OCI-LY3 (cell line): ENCODE data around the gene PRKAR1B.

Experiments used
- H2AFZ ChIP-seq: fragments of 200-600, 300-600 bp; shearing (Covaris generic); 2 replicates; pipeline ENCODE4 v1.6.0; 2014; ENCODE audit warnings: antibody characterized with exemption, low read depth, low read length
- H3K27ac ChIP-seq: fragments of 200-600, 300-600 bp; sonication (generic); 2 replicates; pipeline ENCODE4 v1.5.1; 2014; ENCODE audit warnings: mild to moderate bottlenecking, low read length, moderate library complexity, mixed read lengths
- H3K27me3 ChIP-seq: fragments of 200-600, 300-600 bp; sonication (generic); 2 replicates; pipeline ENCODE4 v1.6.1; 2014; ENCODE audit warnings: low read depth, low read length, mixed read lengths
- H3K36me3 ChIP-seq: fragments of 200-600, 300-600 bp; sonication (generic); replicated peaks from 2 replicates; pipeline ENCODE3; 2014; ENCODE audit warnings: low read depth, low read length, mixed read lengths
- H3K4me1 ChIP-seq: fragments of 300-600, 200-600 bp; sonication (generic); 2 replicates; pipeline ENCODE4 v1.6.1; 2014; ENCODE audit warnings: low read length, mixed read lengths
- H3K4me2 ChIP-seq: fragments of 200-600, 300-600 bp; sonication (generic); 2 replicates; pipeline ENCODE4 v1.6.1; 2014; ENCODE audit warnings: low read length, mixed read lengths
- H3K4me3 ChIP-seq: fragments of 300-600, 200-600 bp; sonication (generic); 2 replicates; pipeline ENCODE4 v1.5.1; 2014; ENCODE audit warnings: antibody characterized with exemption, mild to moderate bottlenecking, low read length, moderate library complexity
- H3K79me2 ChIP-seq: fragments of 300-600, 200-600 bp; shearing (Covaris generic); 2 replicates; pipeline ENCODE4 v1.6.1; 2014; ENCODE audit warnings: mild to moderate bottlenecking, low read length, mixed read lengths
- H3K9ac ChIP-seq: fragments of 300-600, 200-600 bp; shearing (Covaris generic); 2 replicates; pipeline ENCODE4 v1.6.0; 2014; ENCODE audit warnings: mild to moderate bottlenecking, low read length, moderate library complexity
- H3K9me3 ChIP-seq: fragments of 200-600, 300-600 bp; shearing (Covaris generic); 2 replicates; pipeline ENCODE4 v1.6.1; 2014; ENCODE audit warnings: low read length, mixed read lengths; ENCODE audit not compliant: insufficient read depth
- H4K20me1 ChIP-seq: fragments of 200-600, 300-600 bp; sonication (generic); 2 replicates; pipeline ENCODE4 v1.6.1; 2016; ENCODE audit warnings: low read length, mixed read lengths; ENCODE audit not compliant: insufficient read depth
- EZH2phosphoT487 ChIP-seq: fragments of 200-600 bp; shearing (Covaris generic); IDR thresholded peaks from 2 replicates; pipeline ENCODE4 v1.6.1; 2018; ENCODE audit warnings: antibody characterized with exemption, mixed run types, low read depth
- TF ChIP-seq, protein P1 (sequence below): fragments of 200-600, 300-600 bp; sonication (generic); IDR thresholded peaks from 2 replicates; pipeline ENCODE4 v1.5.1; 2014; ENCODE audit warnings: antibody characterized with exemption, low read length, low read depth

PRKAR1B gene

DNA sequence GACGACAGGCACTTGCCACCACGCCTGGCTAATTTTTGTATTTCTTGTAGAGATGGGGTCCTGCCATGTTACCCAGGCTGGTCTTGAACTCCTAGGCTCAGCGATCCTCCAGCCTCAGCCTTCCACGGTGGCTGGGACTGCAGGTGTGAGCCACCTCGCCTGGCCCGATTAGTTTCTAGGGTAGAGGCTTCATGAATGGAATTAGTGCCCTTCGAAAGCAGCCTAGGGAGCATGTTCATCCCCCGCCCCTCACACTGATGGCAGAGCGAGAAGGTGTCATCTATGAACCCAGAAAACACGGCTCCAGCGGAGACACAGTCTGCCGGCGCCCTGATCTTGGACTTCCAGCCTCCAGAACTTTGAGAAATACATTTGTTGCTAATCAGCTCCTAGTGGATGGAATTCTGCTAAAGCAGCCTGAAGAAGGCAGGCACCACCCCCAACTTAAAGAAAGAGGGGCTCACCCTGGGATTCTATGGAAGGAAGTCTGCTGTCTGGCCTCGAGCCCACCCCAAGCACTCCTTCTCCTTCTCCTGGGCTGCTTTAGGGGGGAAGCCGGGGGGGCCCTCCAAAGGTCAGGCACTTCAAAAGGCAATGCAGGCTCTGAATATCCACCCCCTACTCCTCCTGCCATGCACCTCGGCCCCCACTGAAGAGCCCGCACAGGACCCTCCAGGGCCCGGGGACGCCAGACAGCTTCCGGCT lies 217.5 kb downstream of the PRKAR1B start:
- Histone ChIP-seq H4K20me1 (no peaks in the 10 kb centered on the region), H3K9ac (no peak overlapping the region), H2AFZ (no peak overlapping the region), H3K36me3 (no peaks in the 10 kb centered on the region), H3K4me2 (no peak overlapping the region), H3K27ac (no peak overlapping the region), H3K9me3 (no peaks in the 10 kb centered on the region), H3K27me3 (no peaks in the 10 kb centered on the region), H3K79me2 (no peaks in the 10 kb centered on the region), H3K4me1 (no peaks in the 10 kb centered on the region), H3K4me3 (no peak overlapping the region)
- TF ChIP-seq, protein P1, sequence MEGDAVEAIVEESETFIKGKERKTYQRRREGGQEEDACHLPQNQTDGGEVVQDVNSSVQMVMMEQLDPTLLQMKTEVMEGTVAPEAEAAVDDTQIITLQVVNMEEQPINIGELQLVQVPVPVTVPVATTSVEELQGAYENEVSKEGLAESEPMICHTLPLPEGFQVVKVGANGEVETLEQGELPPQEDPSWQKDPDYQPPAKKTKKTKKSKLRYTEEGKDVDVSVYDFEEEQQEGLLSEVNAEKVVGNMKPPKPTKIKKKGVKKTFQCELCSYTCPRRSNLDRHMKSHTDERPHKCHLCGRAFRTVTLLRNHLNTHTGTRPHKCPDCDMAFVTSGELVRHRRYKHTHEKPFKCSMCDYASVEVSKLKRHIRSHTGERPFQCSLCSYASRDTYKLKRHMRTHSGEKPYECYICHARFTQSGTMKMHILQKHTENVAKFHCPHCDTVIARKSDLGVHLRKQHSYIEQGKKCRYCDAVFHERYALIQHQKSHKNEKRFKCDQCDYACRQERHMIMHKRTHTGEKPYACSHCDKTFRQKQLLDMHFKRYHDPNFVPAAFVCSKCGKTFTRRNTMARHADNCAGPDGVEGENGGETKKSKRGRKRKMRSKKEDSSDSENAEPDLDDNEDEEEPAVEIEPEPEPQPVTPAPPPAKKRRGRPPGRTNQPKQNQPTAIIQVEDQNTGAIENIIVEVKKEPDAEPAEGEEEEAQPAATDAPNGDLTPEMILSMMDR, result no peak
- no peak for TF ChIP-seq EZH2phosphoT487

DNA sequence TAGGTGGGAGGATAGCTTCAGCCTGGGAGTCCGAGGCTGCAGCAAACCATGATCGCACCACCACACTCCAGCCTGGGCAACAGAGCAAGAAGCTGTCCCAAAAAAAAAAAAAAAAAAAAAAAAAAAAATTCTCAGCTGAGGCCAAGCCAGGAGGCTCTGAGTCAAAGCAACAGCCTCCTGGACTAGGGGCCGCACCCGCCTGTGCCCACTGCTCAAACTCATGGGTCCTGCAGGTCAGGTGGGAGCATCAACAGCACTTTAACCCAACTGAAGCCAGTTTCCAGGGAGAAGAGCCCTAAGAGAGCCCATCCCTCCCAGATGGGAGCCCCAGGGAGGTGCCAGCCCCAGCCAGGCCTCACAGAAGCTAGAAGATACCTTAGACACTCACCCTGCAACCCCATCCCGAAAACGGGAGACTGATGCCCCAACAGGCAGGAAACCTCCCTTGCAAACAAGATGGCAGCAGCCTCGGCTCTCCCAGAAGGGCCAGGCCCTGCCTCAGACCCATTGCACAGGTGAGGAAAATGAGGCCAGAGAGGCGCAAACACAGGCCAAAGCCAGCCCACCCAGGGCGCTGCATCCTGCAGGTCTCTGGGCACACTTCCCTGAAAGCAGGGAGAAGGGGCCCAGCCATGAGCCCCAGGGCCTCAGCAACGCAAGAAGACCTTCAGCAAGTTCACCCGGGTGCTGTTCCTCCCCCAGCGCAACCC lies 218.5 kb downstream of the PRKAR1B start:
- Histone ChIP-seq H3K27ac (no peak overlapping the region), H3K36me3 (no peaks in the 10 kb centered on the region), H3K4me2 (no peak overlapping the region), H3K79me2 (no peaks in the 10 kb centered on the region), H3K27me3 (no peaks in the 10 kb centered on the region), H3K4me3 (no peak overlapping the region), H3K9ac (no peak overlapping the region), H2AFZ (no peak overlapping the region), H3K4me1 (no peaks in the 10 kb centered on the region), H3K9me3 (no peaks in the 10 kb centered on the region), H4K20me1 (no peaks in the 10 kb centered on the region)
- TF ChIP-seq, protein P1, result no peak
- TF ChIP-seq EZH2phosphoT487, result no peak

DNA sequence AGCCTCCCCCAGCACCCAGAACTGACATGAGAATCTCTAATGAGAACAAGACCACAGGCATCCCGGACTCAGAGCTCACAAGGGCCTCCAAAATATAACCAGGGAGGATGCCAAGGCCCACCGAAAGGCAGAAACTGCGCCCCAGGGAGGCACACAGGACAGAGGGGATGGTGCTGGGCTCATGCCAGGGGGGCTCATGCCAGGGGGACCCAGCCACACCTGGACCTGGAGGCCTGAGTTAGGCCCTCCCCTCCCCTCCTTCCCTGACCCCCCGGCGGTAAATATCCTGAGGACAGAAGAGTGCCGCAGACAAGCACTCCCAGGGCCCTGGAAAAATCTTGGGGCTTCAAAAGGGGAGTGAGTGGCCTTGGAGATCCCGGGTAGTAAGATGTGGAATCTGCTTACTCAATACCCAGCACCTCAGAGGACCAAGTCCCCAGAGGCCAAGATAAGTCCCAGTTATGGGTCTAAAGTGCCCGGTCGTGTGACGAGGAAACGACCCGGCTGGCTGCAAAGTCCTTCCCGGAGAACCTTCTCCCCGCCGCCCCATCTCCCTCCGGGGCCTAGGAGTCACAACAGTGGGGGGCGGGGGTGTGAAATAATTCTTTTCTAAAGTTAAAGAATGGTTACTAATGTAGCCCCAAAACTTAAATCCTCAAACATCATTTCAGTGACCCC lies 219.3 kb downstream of the PRKAR1B start:
- TF ChIP-seq, protein P1, result no peak
- TF ChIP-seq EZH2phosphoT487, result no peak
- Histone ChIP-seq H3K4me1 (no peaks in the 10 kb centered on the region), H2AFZ (no peak overlapping the region), H4K20me1 (no peaks in the 10 kb centered on the region), H3K9ac (no peak overlapping the region), H3K27me3 (no peaks in the 10 kb centered on the region), H3K9me3 (no peaks in the 10 kb centered on the region), H3K4me3 (no peak overlapping the region), H3K36me3 (no peaks in the 10 kb centered on the region), H3K79me2 (no peaks in the 10 kb centered on the region), H3K4me2 (no peak overlapping the region), H3K27ac (no peak overlapping the region)
